ENCODE results near the gene SMAD3. TPM values are rescaled to one million over a fixed set of nuclear protein-coding genes. Genes with fewer than 3 reads are reported as not detected.

SMAD3 gene
- total RNA-seq, 3 donors from 2014 or later, result 38.5 to 76.3 (median 44.9) TPM

GRCh38 chr15:67059127-67059553 lies 6.3 kb upstream of the SMAD3 start:
- intact Hi-C loops (cut with DNase I, micrococcal nuclease), result no loop called here
- TF ChIP-seq, protein P1, sequence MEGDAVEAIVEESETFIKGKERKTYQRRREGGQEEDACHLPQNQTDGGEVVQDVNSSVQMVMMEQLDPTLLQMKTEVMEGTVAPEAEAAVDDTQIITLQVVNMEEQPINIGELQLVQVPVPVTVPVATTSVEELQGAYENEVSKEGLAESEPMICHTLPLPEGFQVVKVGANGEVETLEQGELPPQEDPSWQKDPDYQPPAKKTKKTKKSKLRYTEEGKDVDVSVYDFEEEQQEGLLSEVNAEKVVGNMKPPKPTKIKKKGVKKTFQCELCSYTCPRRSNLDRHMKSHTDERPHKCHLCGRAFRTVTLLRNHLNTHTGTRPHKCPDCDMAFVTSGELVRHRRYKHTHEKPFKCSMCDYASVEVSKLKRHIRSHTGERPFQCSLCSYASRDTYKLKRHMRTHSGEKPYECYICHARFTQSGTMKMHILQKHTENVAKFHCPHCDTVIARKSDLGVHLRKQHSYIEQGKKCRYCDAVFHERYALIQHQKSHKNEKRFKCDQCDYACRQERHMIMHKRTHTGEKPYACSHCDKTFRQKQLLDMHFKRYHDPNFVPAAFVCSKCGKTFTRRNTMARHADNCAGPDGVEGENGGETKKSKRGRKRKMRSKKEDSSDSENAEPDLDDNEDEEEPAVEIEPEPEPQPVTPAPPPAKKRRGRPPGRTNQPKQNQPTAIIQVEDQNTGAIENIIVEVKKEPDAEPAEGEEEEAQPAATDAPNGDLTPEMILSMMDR (IDR thresholded peaks at IDR 0.05), result no peak

DNA sequence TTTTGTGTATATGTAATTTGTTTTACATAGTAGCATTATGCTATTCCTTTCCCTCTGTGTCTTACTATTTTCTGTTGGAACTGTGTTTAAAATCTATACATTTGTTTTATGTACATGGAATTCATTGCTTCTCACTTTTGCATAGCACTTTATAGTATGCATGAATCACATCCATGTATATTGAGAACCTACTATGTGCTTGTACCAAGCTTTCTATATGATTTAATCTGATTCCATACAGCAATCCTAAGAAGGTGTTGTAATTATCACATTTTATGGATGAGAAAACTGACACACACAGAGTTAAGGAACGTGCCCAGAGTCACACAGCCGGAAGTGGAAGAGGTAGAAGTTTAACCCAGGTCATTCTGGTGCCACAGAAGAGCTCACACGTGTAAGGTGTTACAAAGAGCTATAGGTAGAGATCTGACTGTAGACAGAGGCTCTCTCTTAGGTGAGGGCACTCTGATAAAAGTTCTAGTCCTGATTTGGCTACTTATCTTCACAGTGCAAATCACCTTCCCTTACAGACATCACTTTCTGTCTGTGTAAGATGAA lies 3.5 kb upstream of the SMAD3 start:
- peak in 1 of 3 donors; percentile 80 for DNase-seq
- TF ChIP-seq, protein P1 (IDR thresholded peaks at IDR 0.05), result no peak
- Histone ChIP-seq H3K4me1 (ENCODE audit: low read depth) (peaks cover 36% of the 10 kb centered on the region), H3K36me3 (ENCODE audit: low read depth) (no peaks in the 10 kb centered on the region), H3K4me3 (no peak overlapping the region), H3K9me3 (no peaks in the 10 kb centered on the region)
- intact Hi-C loops (cut with DNase I, micrococcal nuclease), result no loop called here
- peak; percentile 44 for ATAC-seq

More at GRCh38 chr15:67059127-67059553, 6.3 kb upstream of the SMAD3 start:
- Histone ChIP-seq H3K9me3 (no peaks in the 10 kb centered on the region), H3K36me3 (ENCODE audit: low read depth) (no peaks in the 10 kb centered on the region), H3K4me3 (no peak overlapping the region), H3K4me1 (ENCODE audit: low read depth) (peaks cover 42% of the 10 kb centered on the region)
- ATAC-seq, result peak; percentile 52
- DNase-seq, result peak; percentile 73 to 80 (median 76)

DNA sequence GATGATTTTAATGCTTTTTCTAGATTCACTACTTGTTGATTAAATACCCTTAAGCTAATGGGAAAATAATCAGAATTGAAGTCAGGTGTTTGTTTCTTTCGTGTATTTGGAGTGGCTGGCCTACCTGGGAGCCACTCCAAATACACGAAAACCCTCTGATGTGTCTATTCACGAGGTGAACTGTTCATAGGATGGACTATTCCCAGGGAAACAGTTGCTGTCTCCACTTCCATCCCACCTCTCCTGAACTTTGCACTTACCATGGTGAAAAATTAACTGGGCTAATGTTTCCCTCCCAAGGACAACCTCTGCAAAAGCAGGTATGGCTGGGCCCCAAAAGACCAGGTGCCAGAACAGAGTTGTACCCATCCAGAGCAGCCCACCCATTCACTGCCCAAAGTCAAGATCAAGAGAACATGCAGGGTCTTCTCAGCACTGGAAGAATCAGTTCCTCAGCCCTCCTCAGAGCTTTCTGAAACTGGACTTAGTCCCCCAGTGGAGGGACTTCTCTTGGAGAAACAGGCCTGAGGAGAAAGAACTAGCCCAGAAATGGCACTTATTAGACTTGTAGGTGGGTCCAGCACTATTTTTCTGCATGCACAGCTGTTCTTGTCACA lies 2.9 kb upstream of the SMAD3 start:
- peaks cover 40% of the 10 kb centered on the region for H3K4me1 ChIP-seq (ENCODE audit: low read depth)

DNA sequence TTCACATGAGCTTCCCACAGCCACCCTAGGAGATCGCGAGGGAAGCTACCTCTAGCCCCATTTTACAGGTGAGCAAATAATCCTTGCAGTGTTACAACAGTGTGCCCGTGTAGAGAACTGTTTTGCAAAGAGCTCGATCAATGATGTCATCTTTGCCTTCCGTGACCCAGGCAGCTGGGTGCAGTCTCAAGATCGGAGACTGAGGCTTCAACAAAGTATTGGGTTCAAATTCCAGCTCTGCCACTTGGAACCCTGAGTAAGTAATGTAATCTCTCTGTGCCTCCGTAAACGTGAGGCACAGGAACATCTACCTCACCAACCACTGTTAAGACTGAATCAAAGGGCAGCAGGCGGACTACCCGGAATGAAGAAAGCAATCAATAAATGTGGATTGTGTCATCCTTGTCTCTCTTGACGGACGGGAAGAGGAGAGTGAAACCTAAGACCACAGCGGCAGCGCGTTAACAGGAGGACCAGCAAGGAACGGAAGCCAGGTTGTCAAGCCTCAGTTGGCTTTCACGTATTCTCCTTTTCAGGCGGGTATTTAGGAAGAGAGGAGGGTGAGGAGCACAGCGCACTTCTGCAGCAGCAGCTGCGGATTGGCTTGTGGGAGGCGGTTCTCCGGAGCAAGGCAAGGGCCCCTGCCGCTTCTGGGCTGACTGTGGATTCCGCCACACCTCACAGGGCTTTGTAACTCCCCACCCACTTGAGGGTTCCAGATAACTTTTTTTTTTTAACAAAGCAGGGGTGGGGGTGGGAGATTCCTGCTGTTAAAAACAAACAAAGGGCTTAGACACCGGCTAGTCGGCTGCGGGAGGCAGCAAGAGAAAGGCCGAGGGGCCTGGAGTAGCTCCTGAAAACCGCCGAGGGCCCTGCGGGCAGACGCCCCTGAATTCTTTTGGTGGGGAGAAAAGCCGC lies 1.5 kb upstream of the SMAD3 start:
- Histone ChIP-seq H3K36me3 (ENCODE audit: low read depth) (no peaks in the 10 kb centered on the region), H3K4me3 (no peak overlapping the region), H3K4me1 (ENCODE audit: low read depth) (peaks cover 43% of the 10 kb centered on the region), H3K9me3 (no peaks in the 10 kb centered on the region)
- TF ChIP-seq, protein P1 (IDR thresholded peaks at IDR 0.05), result peak; percentile 4
- DNase-seq (peak; percentile 71 to 82 (median 77)), ATAC-seq (peak; percentile 32)
- intact Hi-C loops (cut with DNase I, micrococcal nuclease), result no loop called here

More for the DNA sequence above, 2.9 kb upstream of the SMAD3 start:
- DNase-seq (peak in 1 of 3 donors; percentile 57), ATAC-seq (peak; percentile 15)
- TF ChIP-seq, protein P1 (IDR thresholded peaks at IDR 0.05), result no peak
- Histone ChIP-seq H3K36me3 (ENCODE audit: low read depth) (no peaks in the 10 kb centered on the region), H3K9me3 (no peaks in the 10 kb centered on the region), H3K4me3 (no peak overlapping the region)
- intact Hi-C loops (cut with DNase I, micrococcal nuclease), result no loop called here

DNA sequence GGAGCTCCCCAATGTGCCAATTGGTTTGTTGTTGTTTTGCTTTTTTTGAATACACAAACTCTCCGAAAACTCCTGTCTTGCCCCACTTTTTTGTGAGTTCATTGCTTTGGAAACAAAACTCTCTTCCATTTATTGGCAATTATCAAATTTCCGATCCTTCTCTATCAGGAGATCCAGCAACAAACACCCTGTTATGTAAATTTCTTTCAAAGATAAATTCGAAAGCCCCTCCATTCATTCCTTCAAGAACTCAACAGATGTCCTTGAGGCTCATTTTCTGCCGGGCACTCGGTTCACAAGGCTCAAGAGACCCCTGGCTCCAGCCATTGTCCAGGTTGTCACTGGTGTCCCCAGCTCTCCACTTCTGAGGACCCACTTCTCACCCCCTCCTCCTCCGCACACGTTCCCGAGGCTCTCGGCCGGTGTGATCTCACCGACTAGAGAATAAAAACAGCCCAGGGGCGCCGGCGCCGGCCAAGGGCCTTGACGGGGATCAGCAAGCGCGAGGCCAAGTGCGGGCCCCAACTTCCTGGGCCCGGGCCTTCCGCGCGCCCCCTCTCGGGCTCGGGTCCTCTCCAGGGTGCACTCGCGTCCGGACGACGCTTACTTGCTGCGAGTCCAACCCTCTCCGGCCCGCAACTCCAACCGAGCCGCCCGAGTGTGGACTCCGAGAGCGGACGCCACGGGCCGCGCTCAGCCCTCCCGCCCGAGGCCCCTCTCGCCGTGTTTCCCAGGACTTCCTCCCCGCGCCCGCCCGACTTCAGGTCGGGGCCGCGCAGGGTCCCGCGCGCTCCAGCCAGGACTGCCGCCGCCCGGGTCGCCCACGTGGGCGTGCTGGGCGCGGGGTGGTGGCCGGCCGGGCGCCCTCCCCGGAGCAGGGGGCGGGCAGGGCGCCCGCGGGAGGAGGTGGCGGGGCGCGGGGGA lies 533 bp upstream of the SMAD3 start:
- TF ChIP-seq, protein P1 (IDR thresholded peaks at IDR 0.05), result no peak
- intact Hi-C loops (cut with DNase I, micrococcal nuclease), result no loop called here
- DNase-seq (peak; percentile 74 to 82 (median 82)), ATAC-seq (peak; percentile 2)
- peak overlapping the region; percentile 72 for H3K4me3 ChIP-seq
- no peaks in the 10 kb centered on the region for H3K9me3 ChIP-seq
- no peaks in the 10 kb centered on the region for H3K36me3 ChIP-seq (ENCODE audit: low read depth)
- H3K4me1 ChIP-seq (ENCODE audit: low read depth), result peaks cover 42% of the 10 kb centered on the region

Measured in mucosa of descending colon (tissue), 3 donors.